ENCODE measurements around the gene ARSG. TPM values are rescaled to one million over a fixed set of nuclear protein-coding genes. Genes with fewer than 3 reads are reported as not detected.
"Not testable (repeated sequence)": the region's sequence is repeated elsewhere in the genome, so short reads cannot be mapped to it uniquely, and the experiment has no call there.

Gene ARSG
- total RNA-seq, 2 experiments from 2014 or later: 26.1 to 53.0 TPM

GRCh38 chr17:68349157-68349556 is 57.9 kb downstream of the ARSG start:
- no peaks in the 10 kb centered on the region for H3K79me2 ChIP-seq (ENCODE audit: insufficient read depth, low read depth, low read length)
- intact Hi-C loops (cut with micrococcal nuclease; ENCODE audit: unreplicated experiment): no loop called here
- no peak overlapping the region for H3K4me3 ChIP-seq (ENCODE audit: low read depth, low read length, poor library complexity, severe bottlenecking)
- ChIA-PET POLR2A (interaction anchor here (0.7 to 1.5 kb wide), 2 partner anchors 46 to 105 kb away, joined by 3 to 4 read pairs; no protein-coding TSS in a partner anchor), CTCF (ENCODE audit: unreplicated experiment) (interaction anchor here (0.9 kb wide), 1 partner anchor 57 kb away, joined by 3 read pairs; no protein-coding TSS in a partner anchor)
- peaks cover 41% of the 10 kb centered on the region for H3K4me1 ChIP-seq (ENCODE audit: insufficient read depth, low read length, poor library complexity, severe bottlenecking)
- no peak overlapping the region for H3K4me2 ChIP-seq (ENCODE audit: low read length)
- H3K9me2 ChIP-seq (ENCODE audit: insufficient read depth, low read length): no peaks in the 10 kb centered on the region
- no TSS peak for BruUV-seq (replicated peaks)
- DNase-seq (ENCODE audit: low spot score): no peak
- H4K20me1 ChIP-seq (ENCODE audit: insufficient read depth, low read length): no peaks in the 10 kb centered on the region
- no peak overlapping the region for H2AFZ ChIP-seq (ENCODE audit: low read length)
- TF ChIP-seq CTCF (conservative IDR thresholded peaks at IDR 0.05; ENCODE audit: low read length): no peak
- TF ChIP-seq EZH2phosphoT487 (IDR thresholded peaks at IDR 0.05; ENCODE audit: borderline replicate concordance, low read depth, low read length): no peak
- H3K9me3 ChIP-seq (ENCODE audit: low read length): no peaks in the 10 kb centered on the region
- no peak overlapping the region for H3K27ac ChIP-seq (ENCODE audit: low read depth, low read length, poor library complexity, severe bottlenecking)
- peaks cover 12% of the 10 kb centered on the region for H3K36me3 ChIP-seq (ENCODE audit: insufficient read depth, low read length)

GRCh38 chr17:68351395-68351794 is 60.1 kb downstream of the ARSG start:
- H3K4me1 ChIP-seq (ENCODE audit: insufficient read depth, low read length, poor library complexity, severe bottlenecking): peaks cover 21% of the 10 kb centered on the region
- H4K20me1 ChIP-seq (ENCODE audit: insufficient read depth, low read length): no peaks in the 10 kb centered on the region
- DNase-seq (ENCODE audit: low spot score): no peak
- H3K79me2 ChIP-seq (ENCODE audit: insufficient read depth, low read depth, low read length): no peaks in the 10 kb centered on the region
- CTCF ChIA-PET (ENCODE audit: unreplicated experiment): no interaction called here
- no peak for TF ChIP-seq EZH2phosphoT487 (IDR thresholded peaks at IDR 0.05; ENCODE audit: borderline replicate concordance, low read depth, low read length)
- TF ChIP-seq CTCF (conservative IDR thresholded peaks at IDR 0.05; ENCODE audit: low read length): no peak
- no peaks in the 10 kb centered on the region for H3K9me3 ChIP-seq (ENCODE audit: low read length)
- no peak overlapping the region for H2AFZ ChIP-seq (ENCODE audit: low read length)
- H3K9me2 ChIP-seq (ENCODE audit: insufficient read depth, low read length): no peaks in the 10 kb centered on the region
- no peak overlapping the region for H3K4me2 ChIP-seq (ENCODE audit: low read length)
- intact Hi-C loops (cut with micrococcal nuclease; ENCODE audit: unreplicated experiment): no loop called here
- peaks cover 12% of the 10 kb centered on the region for H3K36me3 ChIP-seq (ENCODE audit: insufficient read depth, low read length)
- H3K27ac ChIP-seq (ENCODE audit: low read depth, low read length, poor library complexity, severe bottlenecking): no peak overlapping the region
- H3K4me3 ChIP-seq (ENCODE audit: low read depth, low read length, poor library complexity, severe bottlenecking): no peak overlapping the region
- no TSS peak for BruUV-seq (replicated peaks)
- POLR2A ChIA-PET: no interaction called here

- intact Hi-C loops (cut with micrococcal nuclease; ENCODE audit: unreplicated experiment): no loop called here
- H3K4me3 ChIP-seq (ENCODE audit: low read depth, low read length, poor library complexity, severe bottlenecking): no peak overlapping the region
- no peaks in the 10 kb centered on the region for H4K20me1 ChIP-seq (ENCODE audit: insufficient read depth, low read length)
- no peak overlapping the region for H3K4me2 ChIP-seq (ENCODE audit: low read length)
- TF ChIP-seq CTCF (conservative IDR thresholded peaks at IDR 0.05; ENCODE audit: low read length): no peak
- no peak for TF ChIP-seq EZH2phosphoT487 (IDR thresholded peaks at IDR 0.05; ENCODE audit: borderline replicate concordance, low read depth, low read length)
- no peak overlapping the region for H3K27ac ChIP-seq (ENCODE audit: low read depth, low read length, poor library complexity, severe bottlenecking)
- CTCF ChIA-PET (ENCODE audit: unreplicated experiment): interaction anchor here (1.0 kb wide), 1 partner anchor 47 kb away, joined by 3 read pairs; no protein-coding TSS in a partner anchor
- POLR2A ChIA-PET: interaction anchor here (0.6 to 0.7 kb wide), 5 partner anchors 44 to 1078 kb away, joined by 3 to 4 read pairs (median 3); no protein-coding TSS in a partner anchor
- no peaks in the 10 kb centered on the region for H3K79me2 ChIP-seq (ENCODE audit: insufficient read depth, low read depth, low read length)
- H2AFZ ChIP-seq (ENCODE audit: low read length): no peak overlapping the region
- H3K36me3 ChIP-seq (ENCODE audit: insufficient read depth, low read length): peaks cover 12% of the 10 kb centered on the region
- BruUV-seq (replicated peaks): no TSS peak
- no peak for DNase-seq (ENCODE audit: low spot score)
- peaks cover 17% of the 10 kb centered on the region for H3K4me1 ChIP-seq (ENCODE audit: insufficient read depth, low read length, poor library complexity, severe bottlenecking)
- H3K9me2 ChIP-seq (ENCODE audit: insufficient read depth, low read length): no peaks in the 10 kb centered on the region
- no peaks in the 10 kb centered on the region for H3K9me3 ChIP-seq (ENCODE audit: low read length)
Measured at GRCh38 chr17:68352041-68352440, 60.7 kb downstream of the ARSG start.

- intact Hi-C loops (cut with micrococcal nuclease; ENCODE audit: unreplicated experiment): not testable (repeated sequence)
- POLR2A ChIA-PET: interaction anchor here (0.6 to 0.7 kb wide), 3 partner anchors 73 to 1077 kb away, joined by 3 read pairs; no protein-coding TSS in a partner anchor
Measured at GRCh38 chr17:68352671-68353070, 61.4 kb downstream of the ARSG start.

More at GRCh38 chr17:68352671-68353070, 61.4 kb downstream of the ARSG start:
- not testable (repeated sequence) for BruUV-seq (replicated peaks); H3K9me2 ChIP-seq (ENCODE audit: insufficient read depth, low read length); H2AFZ ChIP-seq (ENCODE audit: low read length); H3K9me3 ChIP-seq (ENCODE audit: low read length); H3K4me2 ChIP-seq (ENCODE audit: low read length); H4K20me1 ChIP-seq (ENCODE audit: insufficient read depth, low read length); DNase-seq (ENCODE audit: low spot score); H3K4me3 ChIP-seq (ENCODE audit: low read depth, low read length, poor library complexity, severe bottlenecking); H3K27ac ChIP-seq (ENCODE audit: low read depth, low read length, poor library complexity, severe bottlenecking); H3K79me2 ChIP-seq (ENCODE audit: insufficient read depth, low read depth, low read length)
- CTCF ChIA-PET (ENCODE audit: unreplicated experiment): interaction anchor here (1.0 kb wide), 1 partner anchor 47 kb away, joined by 3 read pairs; no protein-coding TSS in a partner anchor
- Histone ChIP-seq H3K36me3 (ENCODE audit: insufficient read depth, low read length) (peaks cover 11% of the 10 kb centered on the region), H3K4me1 (ENCODE audit: insufficient read depth, low read length, poor library complexity, severe bottlenecking) (peaks cover 11% of the 10 kb centered on the region)
